Amniotic epithelial cell (primary cell): Measurements from ENCODE around the gene ABCC8.
A peak's percentile ranks its signal among the peaks of the same experiment; 100 is the strongest.
"Not testable (repeated sequence)": the region's sequence is repeated elsewhere in the genome, so short reads cannot be mapped to it uniquely, and the experiment has no call there.

Experiments
- DNase-seq: peaks from one replicate; pipeline ENCODE4 v3.0.0-alpha.2; 2010; ENCODE audit warnings: low read depth

The ABCC8 gene

DNA sequence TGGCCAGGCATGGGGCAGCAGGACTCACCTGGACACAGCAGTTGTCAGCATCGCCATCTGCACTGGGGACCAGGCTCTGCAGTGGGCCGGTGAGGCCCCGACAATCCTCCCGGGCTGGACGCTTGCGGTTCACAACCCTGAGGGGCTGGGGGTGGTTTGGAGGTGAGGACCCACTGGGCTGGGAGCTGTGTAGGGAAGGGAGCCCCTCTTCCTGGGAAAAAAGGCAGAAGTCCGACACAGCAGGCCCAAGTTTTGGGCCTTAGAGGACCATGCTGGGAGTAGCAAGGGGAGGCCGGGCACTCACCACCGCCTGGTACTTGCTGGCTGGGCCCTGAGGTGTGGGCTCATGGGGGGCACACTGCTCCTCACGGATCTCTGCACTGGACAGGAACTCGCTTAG, 48.4 kb downstream of the ABCC8 start:
- DNase-seq: no peak

GRCh38 chr11:17426233-17426632, 50.4 kb downstream of the ABCC8 start:
- DNase-seq: not testable (repeated sequence)

DNA sequence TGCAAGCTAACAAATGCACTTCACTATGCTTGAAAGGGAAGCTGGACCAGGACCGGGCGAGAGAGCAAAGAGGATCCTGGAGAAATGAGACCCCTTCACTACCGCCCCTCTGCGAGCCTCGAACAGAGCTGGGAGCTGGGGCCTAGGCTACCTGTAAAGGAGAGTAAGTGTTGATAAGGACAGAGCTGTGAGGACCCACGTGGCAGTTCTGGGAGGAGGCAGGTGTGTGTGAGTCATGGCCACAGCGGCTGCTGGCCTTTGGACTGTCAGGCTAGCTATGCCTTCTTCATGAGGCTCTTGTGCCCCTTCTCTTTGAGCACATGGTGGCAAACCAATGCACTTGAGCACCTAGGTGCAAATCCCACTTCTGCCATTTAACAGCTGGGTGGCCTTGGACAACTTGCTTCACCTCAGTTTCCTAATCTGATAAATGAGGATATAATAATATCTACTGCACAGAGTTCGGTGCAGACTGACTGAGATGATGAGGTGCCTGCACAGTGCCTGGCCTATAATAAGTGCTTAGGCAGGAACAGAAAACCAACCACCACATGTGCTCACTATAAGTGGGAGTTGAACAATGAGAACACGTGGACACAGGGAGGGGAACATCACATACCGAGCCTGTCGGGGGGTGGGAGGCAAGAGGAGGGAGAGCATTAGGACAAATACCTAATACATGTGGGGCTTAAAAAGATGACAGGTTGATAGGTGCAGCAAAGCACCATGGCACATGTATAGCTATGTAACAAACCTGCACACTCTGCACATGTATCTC, 52.9 kb downstream of the ABCC8 start:
- no peak for DNase-seq

GRCh38 chr11:17421781-17422180, 54.9 kb downstream of the ABCC8 start:
- no peak for DNase-seq

DNA sequence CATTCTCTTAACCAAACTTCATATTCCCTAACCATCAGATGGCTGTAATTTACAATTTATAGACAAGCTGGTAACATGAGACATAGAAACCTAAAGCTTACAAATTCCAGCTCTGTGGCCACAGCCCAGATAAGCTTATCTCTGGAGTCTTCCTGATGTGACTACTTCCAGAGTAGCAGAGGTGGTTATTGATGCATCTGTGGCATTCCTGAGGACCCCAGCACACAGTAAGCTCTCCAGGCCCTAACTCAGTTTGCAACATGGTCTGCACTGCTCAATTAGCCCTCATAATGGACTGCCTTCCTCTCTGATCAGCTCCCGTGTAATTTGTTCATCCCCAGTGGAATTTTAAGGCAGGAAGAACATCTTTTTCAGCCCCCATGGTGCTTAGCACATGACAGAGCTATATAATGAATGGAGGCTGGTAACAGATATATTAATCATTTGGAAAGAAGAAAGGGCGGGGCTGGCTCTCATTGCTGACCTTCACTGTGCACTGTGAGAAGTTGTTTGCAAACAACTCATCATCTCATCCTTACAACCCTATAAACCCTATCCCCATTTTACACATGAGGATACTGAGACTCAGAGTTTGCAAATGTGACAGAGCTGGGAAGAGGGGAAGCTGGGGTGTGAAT, 58.1 kb downstream of the ABCC8 start:
- peak; percentile 17 for DNase-seq

DNA sequence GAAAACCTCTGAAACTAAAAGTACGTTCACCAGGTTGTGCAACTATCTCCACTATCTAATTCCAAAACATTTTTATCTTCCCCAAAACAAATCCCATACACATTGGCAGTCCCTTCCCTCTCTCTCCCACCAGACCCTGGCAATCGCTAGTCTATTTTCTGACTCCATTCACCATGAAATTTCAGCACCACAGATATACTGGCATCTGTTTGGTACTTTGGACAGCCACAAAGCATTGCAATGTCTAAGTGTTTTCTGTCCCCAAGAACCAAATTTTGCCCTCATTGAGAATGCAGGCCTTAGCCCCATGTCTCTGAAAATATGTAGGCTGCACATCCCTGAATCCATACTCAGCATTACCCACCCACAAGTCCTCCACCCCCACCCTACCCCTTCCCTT, 60.2 kb downstream of the ABCC8 start:
- no peak for DNase-seq

DNA sequence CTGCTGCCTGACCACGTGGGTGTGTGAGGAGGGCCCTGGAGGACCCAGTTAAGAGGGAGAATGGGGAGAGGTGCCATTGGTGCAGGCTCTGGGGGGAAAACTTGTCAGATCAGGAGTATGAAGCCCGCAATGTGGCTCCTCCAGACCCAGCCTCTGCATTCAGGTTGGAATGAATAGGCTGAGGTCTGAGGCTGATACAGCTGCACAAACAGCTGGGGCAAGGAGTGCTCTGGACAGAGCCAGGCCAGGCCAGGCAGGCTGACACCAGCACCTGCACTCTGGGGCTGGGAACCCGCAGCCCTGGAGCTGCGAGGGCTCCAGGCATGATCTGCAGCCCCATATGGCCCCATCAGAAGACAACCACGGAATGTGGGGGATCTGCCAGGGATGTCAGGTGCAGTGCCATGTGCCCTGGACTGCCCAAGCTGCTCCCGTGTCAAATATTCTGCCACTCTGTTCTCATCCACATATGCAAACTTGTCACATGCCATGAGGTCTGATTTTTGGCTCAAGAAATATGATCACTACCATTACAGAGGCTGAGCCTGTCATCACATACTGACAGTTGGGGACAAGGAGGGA, 61.0 kb downstream of the ABCC8 start:
- DNase-seq: no peak

DNA sequence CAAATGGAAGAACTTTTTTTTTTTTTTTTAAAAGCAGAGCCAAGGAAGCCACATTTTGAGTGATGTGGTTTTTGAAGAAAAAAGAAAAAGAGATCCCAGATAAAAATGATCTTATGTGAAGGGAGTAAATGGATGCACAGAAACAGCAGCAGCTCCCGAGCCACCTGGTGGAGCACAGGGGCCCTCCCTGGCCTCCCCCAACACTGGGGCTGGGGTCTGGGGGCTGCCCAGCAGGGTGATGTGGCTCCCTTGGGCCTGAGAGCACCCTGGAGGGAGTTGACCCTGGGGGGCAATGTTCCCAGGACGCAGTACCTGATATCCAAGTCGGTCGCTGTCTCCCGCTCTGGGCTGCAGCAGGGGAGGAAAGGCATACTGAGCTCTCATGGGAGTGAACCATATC, 61.7 kb downstream of the ABCC8 start:
- DNase-seq: no peak

- DNase-seq: no peak
Observed at GRCh38 chr11:17414317-17414737, 62.3 kb downstream of the ABCC8 start.

- DNase-seq: no peak
Observed at GRCh38 chr11:17413414-17414316, 63.0 kb downstream of the ABCC8 start.

DNA sequence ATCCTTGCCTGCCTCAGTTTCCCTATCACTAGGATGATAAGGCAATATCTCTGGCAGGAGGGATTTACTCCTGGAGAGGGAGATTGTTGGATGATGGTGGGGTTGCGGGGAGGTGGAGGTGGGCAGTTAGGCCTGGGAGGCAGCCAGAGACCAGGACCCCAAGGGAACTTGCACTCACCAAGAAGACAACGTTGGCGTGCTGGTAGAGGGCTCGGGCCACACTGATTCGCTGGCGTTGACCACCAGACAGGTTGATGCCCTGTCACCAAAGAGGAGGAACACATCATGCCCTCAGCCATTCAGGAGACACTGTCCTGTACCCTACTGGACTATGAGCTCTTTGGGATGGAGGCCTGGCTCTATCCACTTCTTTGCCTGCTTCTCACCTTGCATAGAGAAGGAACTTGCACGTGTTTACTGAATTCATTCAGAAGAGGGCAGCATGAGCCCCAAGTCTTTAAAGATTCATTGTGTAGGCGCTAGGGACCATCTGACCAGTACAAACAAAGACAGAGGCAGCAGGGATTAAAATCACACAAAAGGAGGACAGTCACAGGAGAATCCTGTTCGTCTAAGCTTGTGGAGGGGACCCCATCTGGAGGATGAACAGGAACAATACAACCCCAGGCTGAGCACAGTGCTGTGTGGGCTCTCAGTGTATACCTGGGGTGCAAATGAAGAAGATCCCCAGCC, 64.0 kb downstream of the ABCC8 start:
- DNase-seq: no peak

DNA sequence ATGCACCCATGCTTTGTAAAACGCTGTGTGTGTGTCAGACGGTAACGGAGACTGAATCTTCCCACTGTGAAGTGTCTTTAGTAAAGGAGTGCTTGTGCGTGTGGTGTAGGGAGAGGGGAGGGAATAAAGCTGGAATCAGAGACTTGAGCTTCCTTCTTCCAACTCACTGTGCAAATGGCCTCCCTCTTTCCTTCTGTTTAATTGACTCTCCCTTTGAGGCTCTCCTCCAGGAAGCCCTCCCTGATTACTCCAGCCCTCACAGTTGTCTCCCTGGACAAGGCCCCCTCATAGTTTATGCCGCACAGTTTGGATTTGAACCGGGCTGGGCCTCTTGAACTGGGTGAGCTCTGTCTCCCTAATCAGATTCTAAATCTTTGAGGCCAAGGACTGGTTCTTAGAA, 65.2 kb downstream of the ABCC8 start:
- DNase-seq: no peak

GRCh38 chr11:17410606-17411379, 65.9 kb downstream of the ABCC8 start:
- no peak for DNase-seq

DNA sequence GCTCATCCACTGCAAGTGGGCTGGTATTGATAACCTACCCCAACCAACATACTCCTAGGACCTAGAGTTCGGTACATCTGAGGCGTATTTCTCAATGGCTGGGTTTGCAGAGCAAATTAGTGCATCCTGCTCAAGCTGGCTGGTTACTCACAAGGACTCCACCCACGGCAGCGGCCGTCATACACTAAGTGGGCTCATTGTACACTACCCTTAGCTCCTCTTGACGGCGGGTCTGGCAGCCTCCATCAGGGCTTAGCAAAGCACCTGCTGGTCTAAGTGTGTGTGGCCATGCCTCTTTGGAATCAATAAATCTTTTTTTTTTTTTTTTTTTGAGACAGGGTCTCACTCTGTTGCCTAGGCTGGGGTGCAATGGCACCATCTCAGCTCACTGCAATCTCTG, 68.0 kb downstream of the ABCC8 start:
- no peak for DNase-seq

DNA sequence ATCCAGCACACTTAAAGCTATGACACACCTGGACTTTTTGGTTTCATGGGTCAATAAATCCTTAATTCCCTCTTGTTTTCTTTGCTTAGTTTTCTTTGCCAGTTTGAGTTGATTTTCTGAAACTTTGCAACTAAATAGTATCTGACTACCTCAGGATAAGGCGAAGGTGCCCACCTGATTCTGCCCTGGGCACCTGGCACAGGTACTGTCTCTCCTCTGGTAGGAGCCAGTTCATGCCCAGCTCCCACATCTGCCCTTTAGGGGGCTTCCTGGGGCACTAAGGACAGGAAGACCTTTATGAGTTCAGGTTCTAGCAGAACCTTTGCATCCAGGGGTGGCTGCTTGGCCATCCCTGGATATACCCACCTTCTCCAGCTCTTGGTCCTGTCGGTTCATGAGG, 68.6 kb downstream of the ABCC8 start:
- no peak for DNase-seq

GRCh38 chr11:17407575-17407974, 69.1 kb downstream of the ABCC8 start:
- no peak for DNase-seq

- no peak for DNase-seq
Observed at GRCh38 chr11:17406818-17407149, 69.9 kb downstream of the ABCC8 start.

GRCh38 chr11:17406082-17406817, 70.4 kb downstream of the ABCC8 start:
- DNase-seq: no peak

- DNase-seq: peak; percentile 42
Observed at GRCh38 chr11:17405232-17406005, 71.2 kb downstream of the ABCC8 start.
